ENCODE data around the gene UGT2A3.

DNA sequence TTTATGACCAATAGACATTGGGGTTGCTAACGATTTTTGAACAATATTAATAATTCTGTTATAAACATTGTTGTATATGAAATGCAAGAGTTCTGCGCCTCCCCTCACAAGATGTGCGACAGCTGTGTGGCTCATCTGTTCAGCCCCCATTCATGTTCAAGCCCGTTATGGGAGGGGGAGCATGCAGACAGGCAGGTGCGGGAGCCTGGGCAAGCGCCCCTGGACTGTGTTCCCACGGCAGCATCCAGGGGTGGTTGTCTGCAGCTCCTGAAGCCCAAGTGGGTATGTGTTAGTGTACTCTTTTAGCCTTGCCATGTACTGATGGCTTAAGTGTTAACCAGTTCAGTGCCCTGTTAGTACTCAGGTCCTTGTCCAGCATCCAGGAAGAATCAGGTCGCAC lies 34.6 kb downstream of the UGT2A3 start:
- TF ChIP-seq, protein P1, sequence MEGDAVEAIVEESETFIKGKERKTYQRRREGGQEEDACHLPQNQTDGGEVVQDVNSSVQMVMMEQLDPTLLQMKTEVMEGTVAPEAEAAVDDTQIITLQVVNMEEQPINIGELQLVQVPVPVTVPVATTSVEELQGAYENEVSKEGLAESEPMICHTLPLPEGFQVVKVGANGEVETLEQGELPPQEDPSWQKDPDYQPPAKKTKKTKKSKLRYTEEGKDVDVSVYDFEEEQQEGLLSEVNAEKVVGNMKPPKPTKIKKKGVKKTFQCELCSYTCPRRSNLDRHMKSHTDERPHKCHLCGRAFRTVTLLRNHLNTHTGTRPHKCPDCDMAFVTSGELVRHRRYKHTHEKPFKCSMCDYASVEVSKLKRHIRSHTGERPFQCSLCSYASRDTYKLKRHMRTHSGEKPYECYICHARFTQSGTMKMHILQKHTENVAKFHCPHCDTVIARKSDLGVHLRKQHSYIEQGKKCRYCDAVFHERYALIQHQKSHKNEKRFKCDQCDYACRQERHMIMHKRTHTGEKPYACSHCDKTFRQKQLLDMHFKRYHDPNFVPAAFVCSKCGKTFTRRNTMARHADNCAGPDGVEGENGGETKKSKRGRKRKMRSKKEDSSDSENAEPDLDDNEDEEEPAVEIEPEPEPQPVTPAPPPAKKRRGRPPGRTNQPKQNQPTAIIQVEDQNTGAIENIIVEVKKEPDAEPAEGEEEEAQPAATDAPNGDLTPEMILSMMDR (IDR thresholded peaks at IDR 0.05): no peak
- TF ChIP-seq POLR2A (IDR thresholded peaks at IDR 0.05): no peak
